WTC11 (cell line): Measurements from ENCODE around the gene GTPBP1. TPM values are rescaled to one million over a fixed set of nuclear protein-coding genes. Genes with fewer than 3 reads are reported as not detected.

Source experiments
- ATAC-seq: fragments of 200-7000 bp; cut with Tn5 transposase; 2 replicates; pipeline ENCODE4 v1.10.0; 2021; ENCODE audit warnings: mild to moderate bottlenecking, moderate library complexity
- CTCF ChIA-PET: fragments of 300-600 bp; sonication (Branson Sonifier 250); formaldehyde crosslinking; loops from one replicate; lab custom pipeline; 2021; ENCODE audit warnings: antibody characterized with exemption; lab: Charles Lee
- POLR2A ChIA-PET: fragments of 350-600 bp; sonication (Branson Sonifier 250); formaldehyde crosslinking; loops from one replicate; lab custom pipeline; 2021; ENCODE audit warnings: antibody characterized with exemption; lab: Charles Lee
- DNase-seq: peaks from one replicate; pipeline ENCODE4 v3.0.0; 2021; ENCODE audit warnings: low spot score
- H3K27ac Mint-ChIP-seq: 2 replicates; pipeline ENCODE4 v1.8.0; 2021; ENCODE audit warnings: mixed read lengths
- H3K27me3 Mint-ChIP-seq: 2 replicates; pipeline ENCODE4 v1.8.0; 2021; ENCODE audit warnings: low read depth, mild to moderate bottlenecking, moderate library complexity, mixed read lengths
- H3K36me3 Mint-ChIP-seq: 2 replicates; pipeline ENCODE4 v1.8.0; 2021; ENCODE audit warnings: mixed read lengths
- H3K4me1 Mint-ChIP-seq: 2 replicates; pipeline ENCODE4 v1.8.0; 2022; ENCODE audit warnings: mixed read lengths
- H3K4me3 Mint-ChIP-seq: 2 replicates; pipeline ENCODE4 v1.8.0; 2021; ENCODE audit warnings: mild to moderate bottlenecking, moderate library complexity, mixed read lengths
- H3K9me3 Mint-ChIP-seq: 2 replicates; pipeline ENCODE4 v1.8.0; 2021; ENCODE audit warnings: mixed read lengths
- ARID4B ChIP-seq: sonication (generic); formaldehyde crosslinking; IDR thresholded peaks from 2 replicates; pipeline ENCODE4 v1.8.0; 2023; ENCODE audit warnings: missing genetic modification reagents, mild to moderate bottlenecking, borderline replicate concordance
- ATF6 ChIP-seq: sonication (generic); formaldehyde crosslinking; IDR thresholded peaks from 2 replicates; pipeline ENCODE4 v1.8.1; 2023; ENCODE audit warnings: mild to moderate bottlenecking, missing genetic modification reagents
- ESRRA ChIP-seq: sonication (generic); formaldehyde crosslinking; IDR thresholded peaks from 2 replicates; pipeline ENCODE4 v1.8.1; 2022; ENCODE audit warnings: mild to moderate bottlenecking, missing genetic modification reagents, borderline replicate concordance
- GABPB1 ChIP-seq: sonication (generic); formaldehyde crosslinking; IDR thresholded peaks from 2 replicates; pipeline ENCODE4 v1.8.1; 2023; ENCODE audit warnings: mild to moderate bottlenecking, missing genetic modification reagents
- GRHL2 ChIP-seq: fragments of 250-450 bp; sonication (Bioruptor Pico); IDR thresholded peaks from 2 replicates; pipeline ENCODE4 v1.8.0; 2022; ENCODE audit warnings: mild to moderate bottlenecking, moderate library complexity; ENCODE audit not compliant: insufficient replicate concordance, severe bottlenecking
- PRRX2 ChIP-seq: fragments of 250-450 bp; sonication (Bioruptor Pico); IDR thresholded peaks from 2 replicates; pipeline ENCODE4 v1.8.0; 2021; ENCODE audit warnings: mild to moderate bottlenecking
- SMAD3 ChIP-seq: sonication (generic); formaldehyde crosslinking; IDR thresholded peaks from 2 replicates; pipeline ENCODE4 v1.8.0; 2022; ENCODE audit warnings: missing genetic modification reagents, mild to moderate bottlenecking, borderline replicate concordance
- TEAD1 ChIP-seq: sonication (generic); formaldehyde crosslinking; IDR thresholded peaks from 2 replicates; pipeline ENCODE4 v1.8.0; 2022; ENCODE audit warnings: mild to moderate bottlenecking, missing genetic modification reagents
- ZBTB21 ChIP-seq: sonication (generic); formaldehyde crosslinking; IDR thresholded peaks from 2 replicates; pipeline ENCODE4 v1.8.1; 2023; ENCODE audit warnings: mild to moderate bottlenecking, missing genetic modification reagents, borderline replicate concordance
- ZNF219 ChIP-seq: sonication (generic); formaldehyde crosslinking; IDR thresholded peaks from 2 replicates; pipeline ENCODE4 v1.8.0; 2023; ENCODE audit warnings: missing genetic modification reagents, mild to moderate bottlenecking, borderline replicate concordance
- ZNF263 ChIP-seq: sonication (generic); formaldehyde crosslinking; IDR thresholded peaks from 2 replicates; pipeline ENCODE4 v1.8.1; 2022; ENCODE audit warnings: low read depth, mild to moderate bottlenecking, moderate library complexity, missing genetic modification reagents
- ZNF281 ChIP-seq: sonication (generic); formaldehyde crosslinking; IDR thresholded peaks from 2 replicates; pipeline ENCODE4 v1.8.0; 2023; ENCODE audit warnings: mild to moderate bottlenecking, missing genetic modification reagents
- ZNF317 ChIP-seq: sonication (generic); formaldehyde crosslinking; IDR thresholded peaks from 2 replicates; pipeline ENCODE4 v1.8.1; 2023; ENCODE audit warnings: low read depth, mild to moderate bottlenecking, moderate library complexity, missing genetic modification reagents, borderline replicate concordance
- total RNA-seq: library from RNA; stranded (reverse); gene quantifications from 3 replicates; pipeline ENCODE4 v1.2.3, GENCODE V29; 2021
- TF ChIP-seq, protein P1 (sequence below): sonication (generic); formaldehyde crosslinking; IDR thresholded peaks from 2 replicates; pipeline ENCODE4 v1.8.1; 2022; ENCODE audit warnings: low read depth, mild to moderate bottlenecking, moderate library complexity, missing genetic modification reagents, borderline replicate concordance

Gene GTPBP1
- total RNA-seq, 1 experiment from 2014 or later, result 108 TPM

- POLR2A ChIA-PET, result no interaction called here
- Mint-ChIP-seq H3K36me3 (peaks cover 10% of the 10 kb centered on the region), H3K9me3 (peaks cover 5% of the 10 kb centered on the region)
These were observed 49.3 kb upstream of the GTPBP1 start, which contains the start of the genes CBY1 and FAM227A for GRCh38 chr22:38656256-38657044. Gene CBY1 (plus strand): TSS chr22:38656638. CDS start chr22:38668055, 11,417 bp downstream. Gene FAM227A (minus strand): TSS chr22:38656392. CDS start chr22:38650168, 6,224 bp downstream.

GRCh38 chr22:38657045-38657909 lies 48.5 kb upstream of the GTPBP1 start:
- Mint-ChIP-seq H3K36me3 (peaks cover 10% of the 10 kb centered on the region), H3K27me3 (no peaks in the 10 kb centered on the region), H3K27ac (peak overlapping the region; percentile 57; the same call in 1 of the 2 replicates), H3K4me1 (peaks cover 10% of the 10 kb centered on the region), H3K9me3 (peaks cover 5% of the 10 kb centered on the region), H3K4me3 (peak overlapping the region; percentile 89)
- ATAC-seq (peak; percentile 15), DNase-seq (peak; percentile 32)
- CTCF ChIA-PET, result interaction anchor here (1.4 kb wide), 1 partner anchor 24 kb away, joined by 7 read pairs; the partner anchor contains the start of gene TOMM22
- TF ChIP-seq, protein P1, sequence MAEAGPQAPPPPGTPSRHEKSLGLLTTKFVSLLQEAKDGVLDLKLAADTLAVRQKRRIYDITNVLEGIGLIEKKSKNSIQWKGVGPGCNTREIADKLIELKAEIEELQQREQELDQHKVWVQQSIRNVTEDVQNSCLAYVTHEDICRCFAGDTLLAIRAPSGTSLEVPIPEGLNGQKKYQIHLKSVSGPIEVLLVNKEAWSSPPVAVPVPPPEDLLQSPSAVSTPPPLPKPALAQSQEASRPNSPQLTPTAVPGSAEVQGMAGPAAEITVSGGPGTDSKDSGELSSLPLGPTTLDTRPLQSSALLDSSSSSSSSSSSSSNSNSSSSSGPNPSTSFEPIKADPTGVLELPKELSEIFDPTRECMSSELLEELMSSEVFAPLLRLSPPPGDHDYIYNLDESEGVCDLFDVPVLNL (CRISPR knock-in tag), result no peak
- no peak for TF ChIP-seq ZNF317 (CRISPR knock-in tag)
- 0 out of 2 replicates have a peak, but pooled peaks have one; percentile 27 for TF ChIP-seq ZNF263 (CRISPR knock-in tag)
- peak; percentile 36; the same call in 1 of the 2 replicates for TF ChIP-seq ESRRA (CRISPR knock-in tag)
- POLR2A ChIA-PET, result no interaction called here

More at GRCh38 chr22:38656256-38657044, 49.3 kb upstream of the GTPBP1 start, which contains the start of the genes CBY1 and FAM227A:
- peak; percentile 94 for DNase-seq
- Mint-ChIP-seq H3K27ac (peak within 1 kb of the TSS; percentile 98), H3K27me3 (no peaks in the 10 kb centered on the region), H3K4me1 (peaks cover 10% of the 10 kb centered on the region), H3K4me3 (peak within 1 kb of the TSS; percentile 89)
- CTCF ChIA-PET, result interaction anchor here (1.4 kb wide), 1 partner anchor 25 kb away, joined by 7 read pairs; the partner anchor contains the start of gene TOMM22
- ATAC-seq, result peak; percentile 89
- TF ChIP-seq TEAD1 (CRISPR knock-in tag) (peak; percentile 31; the same call in 1 of the 2 replicates), ZBTB21 (CRISPR knock-in tag) (0 out of 2 replicates have a peak, but pooled peaks have one; percentile 7), ZNF219 (no peak), GABPB1 (CRISPR knock-in tag) (0 out of 2 replicates have a peak, but pooled peaks have one; percentile 27), SMAD3 (CRISPR knock-in tag) (peak; percentile 54; the same call in 1 of the 2 replicates), PRRX2 (CRISPR knock-in tag) (no peak), ARID4B (CRISPR knock-in tag) (peak; percentile 51; the same call in 1 of the 2 replicates)

- CTCF ChIA-PET, result no interaction called here
- ATAC-seq, result no peak
- H3K4me3 Mint-ChIP-seq, result no peak overlapping the region
- H3K27ac Mint-ChIP-seq, result no peak overlapping the region
- H3K4me1 Mint-ChIP-seq, result no peaks in the 10 kb centered on the region
- no peaks in the 10 kb centered on the region for H3K9me3 Mint-ChIP-seq
- no peak for DNase-seq
- H3K36me3 Mint-ChIP-seq, result peaks cover 21% of the 10 kb centered on the region
- H3K27me3 Mint-ChIP-seq, result no peaks in the 10 kb centered on the region
- POLR2A ChIA-PET, result no interaction called here
- no peak for TF ChIP-seq GRHL2 (CRISPR knock-in tag)
- no peak for TF ChIP-seq ZNF281
- no peak for TF ChIP-seq ZNF219
- TF ChIP-seq ATF6 (CRISPR knock-in tag), result no peak
These were observed 30.9 kb upstream of the GTPBP1 start for GRCh38 chr22:38674888-38675287.
